HCT116 (cell line): ENCODE data around the gene IRS1.

ENCODE experiments used
- CEBPB ChIP-seq: IDR thresholded peaks from 2 replicates; pipeline ENCODE4 v1.6.1; 2012; ENCODE audit warnings: low read depth
- CTCF ChIP-seq, 3 experiments: fragments of 200-600 bp in 1 of 3; sonication (generic) in 1 of 3; IDR thresholded peaks in 2 of 3; conservative IDR thresholded peaks in 1 of 3; 2 replicates each; pipeline ENCODE4 v1.5.1; 2012 to 2017; ENCODE audit warnings: low read depth in 2 of 3, low read length in 2 of 3, antibody characterized with exemption in 1 of 3, borderline replicate concordance in 1 of 3, control low read depth in 1 of 3, mild to moderate bottlenecking in 1 of 3, mixed read lengths in 1 of 3, mixed run types in 1 of 3, moderate library complexity in 1 of 3; ENCODE audit not compliant: insufficient read depth in 1 of 3
- EZH2 ChIP-seq: fragments of 200-600 bp; sonication (generic); IDR thresholded peaks from 2 replicates; pipeline ENCODE4 v1.6.1; 2017; ENCODE audit warnings: antibody characterized with exemption, mixed run types
- EZH2phosphoT487 ChIP-seq: fragments of 200-600 bp; IDR thresholded peaks from 2 replicates; pipeline ENCODE4 v1.6.1; 2018; ENCODE audit warnings: antibody characterized with exemption, borderline replicate concordance
- POLR2AphosphoS5 ChIP-seq: IDR thresholded peaks from 2 replicates; pipeline ENCODE4 v1.6.1; 2011; ENCODE audit warnings: mild to moderate bottlenecking, low read depth, low read length, moderate library complexity
- RAD21 ChIP-seq: IDR thresholded peaks from 2 replicates; pipeline ENCODE4 v1.6.1; 2012; ENCODE audit warnings: low read depth, mild to moderate bottlenecking

- TF ChIP-seq RAD21 (peak; percentile 79), CTCF (IDR thresholded peaks at IDR 0.05 in 2 of 3, conservative IDR thresholded peaks at IDR 0.05 in 1 of 3; ENCODE audit: borderline replicate concordance in 1 of 3, insufficient read depth in 1 of 3, low read depth in 2 of 3, low read length in 2 of 3) (peak; percentile 49 to 64 (median 63); a peak in 5 of 6 replicates), EZH2 (no peak), CEBPB (no peak), EZH2phosphoT487 (no peak), POLR2AphosphoS5 (no peak)
Observed at GRCh38 chr2:226813148-226813701, 13.6 kb upstream of the IRS1 start.
